Hypothalamus (tissue), 51 donors: ENCODE measurements around the gene NPTX1.
A peak's percentile ranks its signal among the peaks of the same experiment; 100 is the strongest.

Experiments used
- DNase-seq, 51 donors: peaks; one replicate each; lab custom pipeline; 2025; lab: John Stamatoyannopoulos, UW

The NPTX1 gene

GRCh38 chr17:80504686-80505413 is 28.4 kb upstream of the NPTX1 start:
- DNase-seq, result no peak

GRCh38 chr17:80503921-80504320 is 27.5 kb upstream of the NPTX1 start:
- no peak for DNase-seq

GRCh38 chr17:80503031-80503430 is 26.6 kb upstream of the NPTX1 start:
- no peak for DNase-seq

- DNase-seq, result no peak
Measured at GRCh38 chr17:80502578-80502877, 26.1 kb upstream of the NPTX1 start.

GRCh38 chr17:80501741-80502577 is 25.6 kb upstream of the NPTX1 start:
- peak in 3 of 51 donors; percentile 6 to 43 (median 21) for DNase-seq

- no peak for DNase-seq
Measured at GRCh38 chr17:80499961-80500665, 23.7 kb upstream of the NPTX1 start.

- DNase-seq, result no peak
Measured at GRCh38 chr17:80499560-80499959, 23.2 kb upstream of the NPTX1 start.

GRCh38 chr17:80498920-80499410 is 22.6 kb upstream of the NPTX1 start:
- DNase-seq, result no peak

- DNase-seq, result peak in 1 of 51 donors; percentile 26
Measured at GRCh38 chr17:80498242-80498919, 22.0 kb upstream of the NPTX1 start.

GRCh38 chr17:80497726-80498241 is 21.4 kb upstream of the NPTX1 start:
- DNase-seq, result no peak

- no peak for DNase-seq
Measured at GRCh38 chr17:80494547-80494946, 18.1 kb upstream of the NPTX1 start.

- DNase-seq, result no peak
Measured at GRCh38 chr17:80492343-80493136, 16.1 kb upstream of the NPTX1 start.

- DNase-seq, result no peak
Measured at GRCh38 chr17:80491478-80492342, 15.3 kb upstream of the NPTX1 start.

GRCh38 chr17:80487511-80487910 is 11.1 kb upstream of the NPTX1 start:
- no peak for DNase-seq

GRCh38 chr17:80486692-80487091 is 10.3 kb upstream of the NPTX1 start:
- DNase-seq, result no peak

GRCh38 chr17:80485846-80486245 is 9.4 kb upstream of the NPTX1 start:
- DNase-seq, result no peak

GRCh38 chr17:80482555-80483308 is 6.3 kb upstream of the NPTX1 start:
- DNase-seq, result no peak

- no peak for DNase-seq
Measured at GRCh38 chr17:80482058-80482318, 5.6 kb upstream of the NPTX1 start.
